NB4 (cell line): ENCODE results near the gene C1QTNF9B.

ENCODE experiments used
- DNase-seq: peaks from one replicate; pipeline ENCODE4 v3.0.0; 2010; ENCODE audit warnings: low read depth
- H3K4me3 ChIP-seq: one replicate; pipeline ENCODE4 v1.5.1; 2011; ENCODE audit warnings: mild to moderate bottlenecking, low read depth, low read length, moderate library complexity
- MYC ChIP-seq: IDR thresholded peaks from 2 replicates; pipeline ENCODE4 v1.6.1; 2011; ENCODE audit warnings: low read depth, low read length
- POLR2A ChIP-seq: IDR thresholded peaks from 2 replicates; pipeline ENCODE4 v1.6.1; 2011; ENCODE audit warnings: mild to moderate bottlenecking; ENCODE audit not compliant: insufficient read length; ENCODE audit errors: extremely low read depth
- TF ChIP-seq, protein P1 (sequence below): IDR thresholded peaks from one replicate; pipeline ENCODE4 v1.5.1; 2012; ENCODE audit warnings: low read depth, low read length
- TF ChIP-seq, protein P2 (sequence below): IDR thresholded peaks from 2 replicates; pipeline ENCODE4 v1.6.1; 2011; ENCODE audit warnings: low read depth, low read length

C1QTNF9B gene

DNA sequence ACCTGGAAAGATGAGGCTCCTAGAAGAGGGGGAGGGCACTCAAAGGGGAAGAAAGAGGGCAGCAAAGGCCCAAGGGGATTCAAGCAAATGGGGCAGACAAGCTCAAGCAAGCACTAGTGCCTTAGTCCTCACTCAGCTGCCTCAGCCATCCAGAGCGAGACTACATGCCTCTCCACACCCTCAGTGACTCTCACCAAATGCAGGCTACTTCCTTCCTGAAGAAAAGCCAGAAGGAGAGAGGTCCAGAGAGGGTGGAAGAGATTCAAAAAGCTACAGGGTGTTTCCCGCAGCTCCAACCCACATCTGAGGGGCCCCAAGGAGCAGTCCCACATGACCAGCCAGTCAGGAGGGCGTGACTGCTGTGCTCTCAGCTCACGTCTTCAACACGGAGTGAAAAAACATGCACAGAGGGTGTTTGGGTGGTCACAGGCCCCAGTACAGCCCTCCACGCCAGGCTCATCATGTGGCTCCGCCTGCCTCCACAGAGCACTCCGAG lies 48.6 kb downstream of the C1QTNF9B start:
- DNase-seq = no peak
- TF ChIP-seq MYC = no peak
- no peak overlapping the region for H3K4me3 ChIP-seq

DNA sequence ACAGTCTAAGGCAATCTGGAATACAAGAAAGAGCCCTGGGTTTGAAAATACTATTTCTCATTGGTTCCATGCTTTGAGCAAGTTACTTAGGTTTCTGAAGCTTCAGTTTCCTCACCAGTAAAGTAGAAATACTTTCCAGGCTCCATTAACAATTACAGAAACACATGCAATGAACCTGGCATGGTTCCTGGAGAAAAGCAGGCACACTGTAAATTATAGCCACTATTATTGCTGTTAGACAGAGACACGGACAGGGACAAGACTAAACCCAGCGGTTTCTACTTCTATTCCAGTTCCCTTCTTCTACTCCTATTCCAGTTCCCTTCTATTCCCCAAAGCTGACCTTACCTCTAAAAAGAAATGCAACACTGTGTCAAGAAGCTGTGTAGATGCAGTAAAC lies 49.3 kb downstream of the C1QTNF9B start:
- no peak for DNase-seq
- TF ChIP-seq POLR2A (no peak), MYC (no peak)
- TF ChIP-seq, protein P1, sequence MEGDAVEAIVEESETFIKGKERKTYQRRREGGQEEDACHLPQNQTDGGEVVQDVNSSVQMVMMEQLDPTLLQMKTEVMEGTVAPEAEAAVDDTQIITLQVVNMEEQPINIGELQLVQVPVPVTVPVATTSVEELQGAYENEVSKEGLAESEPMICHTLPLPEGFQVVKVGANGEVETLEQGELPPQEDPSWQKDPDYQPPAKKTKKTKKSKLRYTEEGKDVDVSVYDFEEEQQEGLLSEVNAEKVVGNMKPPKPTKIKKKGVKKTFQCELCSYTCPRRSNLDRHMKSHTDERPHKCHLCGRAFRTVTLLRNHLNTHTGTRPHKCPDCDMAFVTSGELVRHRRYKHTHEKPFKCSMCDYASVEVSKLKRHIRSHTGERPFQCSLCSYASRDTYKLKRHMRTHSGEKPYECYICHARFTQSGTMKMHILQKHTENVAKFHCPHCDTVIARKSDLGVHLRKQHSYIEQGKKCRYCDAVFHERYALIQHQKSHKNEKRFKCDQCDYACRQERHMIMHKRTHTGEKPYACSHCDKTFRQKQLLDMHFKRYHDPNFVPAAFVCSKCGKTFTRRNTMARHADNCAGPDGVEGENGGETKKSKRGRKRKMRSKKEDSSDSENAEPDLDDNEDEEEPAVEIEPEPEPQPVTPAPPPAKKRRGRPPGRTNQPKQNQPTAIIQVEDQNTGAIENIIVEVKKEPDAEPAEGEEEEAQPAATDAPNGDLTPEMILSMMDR = no peak
- TF ChIP-seq, protein P2, sequence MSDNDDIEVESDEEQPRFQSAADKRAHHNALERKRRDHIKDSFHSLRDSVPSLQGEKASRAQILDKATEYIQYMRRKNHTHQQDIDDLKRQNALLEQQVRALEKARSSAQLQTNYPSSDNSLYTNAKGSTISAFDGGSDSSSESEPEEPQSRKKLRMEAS = no peak
- no peak overlapping the region for H3K4me3 ChIP-seq

DNA sequence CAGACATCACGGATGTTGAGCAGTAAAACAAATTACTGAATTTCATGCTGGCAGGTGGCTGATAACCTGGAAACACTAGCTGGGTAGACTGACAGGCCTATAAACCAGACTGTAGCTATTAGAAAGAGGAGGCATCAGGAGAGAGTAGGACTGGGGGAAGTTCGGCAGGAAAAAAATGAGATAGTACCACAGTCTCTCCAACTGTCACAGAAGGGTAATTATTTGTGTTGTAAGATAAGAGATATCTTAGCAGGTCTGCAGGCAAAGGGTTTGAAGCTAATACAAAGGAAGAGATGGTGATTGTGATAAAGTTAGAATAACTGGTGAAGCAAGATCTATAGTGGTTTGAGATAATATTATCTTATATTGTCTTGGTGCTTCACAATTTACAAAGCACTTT lies 49.8 kb downstream of the C1QTNF9B start:
- no peak for DNase-seq
- TF ChIP-seq POLR2A (no peak), MYC (no peak)
- TF ChIP-seq, protein P2 = no peak
- TF ChIP-seq, protein P1 = no peak
- H3K4me3 ChIP-seq = no peak overlapping the region

DNA sequence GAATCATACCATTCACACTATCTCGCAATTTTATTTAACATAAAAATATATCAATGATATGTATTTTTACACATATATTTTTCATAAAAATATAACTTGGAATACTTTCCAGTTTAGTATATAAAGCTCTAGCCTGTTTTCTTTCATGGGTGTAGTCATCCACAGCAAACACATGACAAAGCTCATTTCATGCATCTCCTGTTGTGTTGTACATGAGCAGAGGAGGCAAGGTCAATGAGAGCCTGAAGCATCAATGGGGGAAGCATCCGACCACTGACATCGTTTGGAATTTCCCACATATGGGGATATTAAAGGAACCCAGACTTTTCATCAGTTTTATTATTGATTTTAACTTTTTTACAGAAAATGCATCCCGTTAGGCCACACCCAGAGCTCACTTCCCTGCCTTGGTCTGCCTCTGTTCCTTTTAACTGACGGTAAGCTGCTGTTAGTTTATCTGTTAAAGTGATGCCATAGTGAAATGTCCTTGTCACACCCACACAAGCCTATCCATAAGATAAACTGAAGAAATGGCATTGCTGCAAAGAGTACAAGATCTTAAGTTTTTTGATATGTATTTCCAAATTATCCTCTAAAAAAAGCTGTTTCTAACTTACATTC lies 52.1 kb downstream of the C1QTNF9B start:
- TF ChIP-seq MYC = no peak
- no peak for TF ChIP-seq POLR2A
- TF ChIP-seq, protein P1 = no peak
- TF ChIP-seq, protein P2 = no peak
- DNase-seq = no peak

DNA sequence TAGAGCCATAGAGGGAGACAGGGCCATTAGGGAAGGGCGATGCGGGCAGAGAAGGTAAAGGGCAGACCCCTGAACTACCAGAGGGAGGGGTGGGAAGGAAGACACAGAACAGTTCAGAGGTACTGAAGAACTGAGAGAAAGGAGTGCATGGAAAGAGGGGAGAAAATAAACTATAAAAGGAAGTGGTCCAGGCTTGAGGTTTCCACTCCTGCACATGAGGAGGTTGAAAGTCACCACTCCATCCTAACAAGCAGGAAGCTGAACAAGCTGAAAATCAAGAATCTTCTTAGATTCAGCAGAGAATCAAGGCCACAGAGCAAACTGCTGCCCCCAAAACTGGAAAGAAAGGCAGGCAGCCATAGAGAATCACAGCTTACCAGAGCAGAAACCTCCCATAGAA lies 53.2 kb downstream of the C1QTNF9B start:
- no peak for DNase-seq
- H3K4me3 ChIP-seq = no peak overlapping the region
- TF ChIP-seq, protein P1 = no peak
- no peak for TF ChIP-seq MYC
- TF ChIP-seq, protein P2 = no peak
- TF ChIP-seq POLR2A = no peak

More for the DNA sequence above, 52.1 kb downstream of the C1QTNF9B start:
- H3K4me3 ChIP-seq = no peak overlapping the region

DNA sequence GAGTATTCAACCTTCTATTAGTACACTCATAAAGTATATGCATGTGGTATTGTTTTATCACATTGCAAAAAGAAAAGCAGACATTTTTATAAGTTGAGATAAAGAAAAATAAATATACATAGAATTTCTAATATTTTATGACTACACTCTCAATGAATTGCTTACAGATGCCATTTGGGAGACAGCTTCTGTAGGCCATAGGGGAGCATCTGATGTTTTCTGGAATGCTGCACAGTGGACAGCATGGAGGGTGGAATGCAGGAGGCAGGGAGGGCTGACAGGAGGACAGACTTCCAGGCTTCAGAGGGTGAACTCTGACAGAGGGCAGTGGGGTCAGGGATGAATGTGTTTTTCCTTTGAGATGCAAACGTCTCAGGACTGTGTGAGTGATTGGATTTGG lies 53.9 kb downstream of the C1QTNF9B start:
- H3K4me3 ChIP-seq = no peak overlapping the region
- TF ChIP-seq, protein P1 = no peak
- TF ChIP-seq MYC = no peak
- no peak for TF ChIP-seq POLR2A
- TF ChIP-seq, protein P2 = no peak
- DNase-seq = no peak
